GM19324 (cell line): Measurements from ENCODE around the gene MLPH.

Experiments
- ATAC-seq: cut with Tn5 transposase; IDR thresholded peaks from one replicate; pipeline ENCODE4 v1.9.1; 2021; ENCODE audit warnings: mild to moderate bottlenecking, moderate library complexity; ENCODE audit not compliant: unreplicated experiment, low FRiP score

Gene MLPH

GRCh38 chr2:237478095-237478494, 9.0 kb upstream of the MLPH start:
- ATAC-seq: no peak

- ATAC-seq: no peak
Measured at GRCh38 chr2:237478979-237479378, 8.1 kb upstream of the MLPH start.

GRCh38 chr2:237479747-237480146, 7.3 kb upstream of the MLPH start:
- no peak for ATAC-seq

GRCh38 chr2:237480556-237480955, 6.5 kb upstream of the MLPH start:
- ATAC-seq: no peak

- ATAC-seq: no peak
Measured at GRCh38 chr2:237480988-237481525, 6.0 kb upstream of the MLPH start.

GRCh38 chr2:237482485-237482884, 4.6 kb upstream of the MLPH start:
- no peak for ATAC-seq

- no peak for ATAC-seq
Measured at GRCh38 chr2:237483018-237483731, 3.9 kb upstream of the MLPH start.

GRCh38 chr2:237485304-237485703, 1.7 kb upstream of the MLPH start:
- no peak for ATAC-seq

- ATAC-seq: no peak
Measured at GRCh38 chr2:237485844-237486243, 1.2 kb upstream of the MLPH start.

GRCh38 chr2:237486334-237486818, 675 bp upstream of the MLPH start:
- ATAC-seq: no peak

GRCh38 chr2:237487496-237487895, 445 bp downstream of the MLPH start:
- ATAC-seq: no peak

GRCh38 chr2:237488295-237488694, 1.2 kb downstream of the MLPH start:
- no peak for ATAC-seq

GRCh38 chr2:237488901-237489860, 2.1 kb downstream of the MLPH start:
- ATAC-seq: no peak

- ATAC-seq: no peak
Measured at GRCh38 chr2:237490009-237490711, 3.1 kb downstream of the MLPH start.

GRCh38 chr2:237490795-237491194, 3.7 kb downstream of the MLPH start:
- ATAC-seq: no peak

- ATAC-seq: no peak
Measured at GRCh38 chr2:237491515-237492118, 4.6 kb downstream of the MLPH start.

GRCh38 chr2:237492137-237492890, 5.3 kb downstream of the MLPH start:
- ATAC-seq: no peak

- ATAC-seq: no peak
Measured at GRCh38 chr2:237494066-237494465, 7.0 kb downstream of the MLPH start.

- no peak for ATAC-seq
Measured at GRCh38 chr2:237495521-237496117, 8.6 kb downstream of the MLPH start.
